BLaER1 treated with 17β-estradiol and CSF1 and Interleukin-3, amounts not matched to agents 10 nM and 100 nM (cell line): ENCODE data around the gene CRYGN.
A peak's percentile ranks its signal among the peaks of the same experiment; 100 is the strongest.

ENCODE experiments used
- H3K27ac ChIP-seq, 11 experiments: shearing (Covaris generic); formaldehyde crosslinking; 2 replicates each; pipeline ENCODE4 v1.8.1; 2022
- H3K27me3 ChIP-seq, 11 experiments: shearing (Covaris generic); formaldehyde crosslinking; 2 replicates each; pipeline ENCODE4 v1.8.1; 2022
- H3K36me3 ChIP-seq, 11 experiments: shearing (Covaris generic); formaldehyde crosslinking; 2 replicates each; pipeline ENCODE4 v1.8.1; 2022
- H3K4me1 ChIP-seq, 10 experiments: shearing (Covaris generic); formaldehyde crosslinking; 2 replicates each; pipeline ENCODE4 v1.8.1; 2022
- H3K4me2 ChIP-seq, 11 experiments: shearing (Covaris generic); formaldehyde crosslinking; 2 replicates each; pipeline ENCODE4 v1.8.1; 2022
- H3K4me3 ChIP-seq, 10 experiments: shearing (Covaris generic); formaldehyde crosslinking; 2 replicates each; pipeline ENCODE4 v1.8.1; 2022
- H3K9ac ChIP-seq, 11 experiments: shearing (Covaris generic); formaldehyde crosslinking; 2 replicates each; pipeline ENCODE4 v1.8.1; 2022
- H3K9me3 ChIP-seq, 11 experiments: shearing (Covaris generic); formaldehyde crosslinking; replicated peaks in 1 of 11; 2 replicates each; pipeline ENCODE4 v1.8.1; 2022
- H4K20me1 ChIP-seq, 11 experiments: shearing (Covaris generic); formaldehyde crosslinking; 2 replicates each; pipeline ENCODE4 v1.8.1; 2022
- Cebpa-rat ChIP-seq, 11 experiments: shearing (Covaris generic); IDR thresholded peaks; 2 replicates each; pipeline ENCODE4 v1.8.1; 2022

The CRYGN gene

GRCh38 chr7:151381098-151381347 is 58.9 kb downstream of the CRYGN start:
- H3K27me3 ChIP-seq, result peaks cover 46 to 57% (median 53%) of the 10 kb centered on the region in 11 experiments
- no peaks in the 10 kb centered on the region for H3K9me3 ChIP-seq
- H3K4me3 ChIP-seq, result peak overlapping the region; percentile 49 to 69 (median 57); a peak in 19 of 20 replicates
- H3K27ac ChIP-seq, result no peak overlapping the region
- H4K20me1 ChIP-seq, result peaks cover 0 to 75% (median 22%) of the 10 kb centered on the region in 11 experiments; a peak in 17 of 22 replicates
- H3K9ac ChIP-seq, result peak overlapping the region; percentile 11 to 65 (median 53); a peak in 15 of 22 replicates
- peaks cover 22 to 38% (median 31%) of the 10 kb centered on the region in 10 experiments for H3K4me1 ChIP-seq
- no peak for TF ChIP-seq Cebpa-rat (IDR thresholded peaks at IDR 0.05)
- peaks cover 16 to 38% (median 25%) of the 10 kb centered on the region in 11 experiments; a peak in 20 of 22 replicates for H3K36me3 ChIP-seq
- peak overlapping the region; percentile 85 to 100 (median 99) for H3K4me2 ChIP-seq

GRCh38 chr7:151380199-151381097 is 59.5 kb downstream of the CRYGN start:
- Histone ChIP-seq H3K4me3 (peak overlapping the region in 9 of 10 experiments; percentile 49 to 69 (median 59); a peak in 13 of 20 replicates), H3K27ac (no peak overlapping the region), H3K4me2 (peak overlapping the region; percentile 85 to 100 (median 99)), H3K27me3 (peaks cover 46 to 57% (median 53%) of the 10 kb centered on the region in 11 experiments), H3K36me3 (peaks cover 21 to 44% (median 31%) of the 10 kb centered on the region in 11 experiments; a peak in 21 of 22 replicates), H4K20me1 (peaks cover 0 to 74% (median 25%) of the 10 kb centered on the region in 11 experiments; a peak in 17 of 22 replicates), H3K9ac (peak overlapping the region in 8 of 11 experiments; percentile 24 to 65 (median 49); a peak in 9 of 22 replicates), H3K4me1 (peaks cover 22 to 32% (median 27%) of the 10 kb centered on the region in 10 experiments), H3K9me3 (no peaks in the 10 kb centered on the region)
- TF ChIP-seq Cebpa-rat (IDR thresholded peaks at IDR 0.05), result no peak

- peaks cover 0 to 68% (median 25%) of the 10 kb centered on the region in 11 experiments; a peak in 17 of 22 replicates for H4K20me1 ChIP-seq
- no peak overlapping the region for H3K27ac ChIP-seq
- H3K36me3 ChIP-seq, result peaks cover 22 to 46% (median 33%) of the 10 kb centered on the region in 11 experiments; a peak in 21 of 22 replicates
- no peaks in the 10 kb centered on the region for H3K9me3 ChIP-seq
- H3K4me1 ChIP-seq, result peaks cover 22 to 31% (median 27%) of the 10 kb centered on the region in 10 experiments
- no peak overlapping the region for H3K9ac ChIP-seq
- TF ChIP-seq Cebpa-rat (IDR thresholded peaks at IDR 0.05), result no peak
- no peak overlapping the region for H3K4me2 ChIP-seq
- H3K4me3 ChIP-seq, result no peak overlapping the region
- peaks cover 43 to 50% (median 47%) of the 10 kb centered on the region in 11 experiments for H3K27me3 ChIP-seq
Measured at GRCh38 chr7:151379534-151380198, 60.3 kb downstream of the CRYGN start.

GRCh38 chr7:151379193-151379520 is 60.8 kb downstream of the CRYGN start:
- H3K4me2 ChIP-seq, result no peak overlapping the region
- peaks cover 27 to 51% (median 38%) of the 10 kb centered on the region in 11 experiments for H3K36me3 ChIP-seq
- no peak overlapping the region for H3K9ac ChIP-seq
- H3K27ac ChIP-seq, result no peak overlapping the region
- no peak overlapping the region for H3K4me3 ChIP-seq
- no peak for TF ChIP-seq Cebpa-rat (IDR thresholded peaks at IDR 0.05)
- H3K27me3 ChIP-seq, result peaks cover 38 to 45% (median 41%) of the 10 kb centered on the region in 11 experiments
- peaks cover 22 to 34% (median 27%) of the 10 kb centered on the region in 10 experiments for H3K4me1 ChIP-seq
- no peaks in the 10 kb centered on the region for H3K9me3 ChIP-seq
- peaks cover 0 to 73% (median 30%) of the 10 kb centered on the region in 11 experiments; a peak in 17 of 22 replicates for H4K20me1 ChIP-seq
